GM19324 (cell line): ENCODE results near the gene REXO1.

Source experiments
- ATAC-seq: cut with Tn5 transposase; IDR thresholded peaks from one replicate; pipeline ENCODE4 v1.9.1; 2021; ENCODE audit warnings: mild to moderate bottlenecking, moderate library complexity; ENCODE audit not compliant: unreplicated experiment, low FRiP score

REXO1 gene

GRCh38 chr19:1862068-1862423 is 13.8 kb upstream of the REXO1 start:
- ATAC-seq, result no peak

DNA sequence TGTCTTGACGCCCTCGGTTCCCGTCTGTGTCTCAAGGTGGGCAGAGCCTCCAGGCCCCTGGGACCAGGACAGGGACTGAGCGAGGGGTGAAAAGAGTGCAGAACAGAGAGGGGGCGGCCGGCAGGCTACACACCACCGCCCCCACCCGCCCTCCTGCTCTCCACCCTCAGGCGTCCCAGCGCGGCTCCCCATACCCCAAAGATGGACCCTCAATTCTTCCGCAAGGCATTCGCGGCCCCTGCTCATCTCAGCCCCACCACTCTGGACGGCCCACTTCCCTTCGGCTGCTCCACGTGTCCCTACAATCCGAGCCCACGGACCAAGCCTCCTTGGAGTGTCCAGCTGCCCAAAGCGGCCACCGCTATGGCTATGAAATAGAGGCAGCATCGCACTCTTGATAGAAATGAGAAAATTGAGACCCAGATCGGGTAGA is 13.3 kb upstream of the REXO1 start:
- no peak for ATAC-seq

DNA sequence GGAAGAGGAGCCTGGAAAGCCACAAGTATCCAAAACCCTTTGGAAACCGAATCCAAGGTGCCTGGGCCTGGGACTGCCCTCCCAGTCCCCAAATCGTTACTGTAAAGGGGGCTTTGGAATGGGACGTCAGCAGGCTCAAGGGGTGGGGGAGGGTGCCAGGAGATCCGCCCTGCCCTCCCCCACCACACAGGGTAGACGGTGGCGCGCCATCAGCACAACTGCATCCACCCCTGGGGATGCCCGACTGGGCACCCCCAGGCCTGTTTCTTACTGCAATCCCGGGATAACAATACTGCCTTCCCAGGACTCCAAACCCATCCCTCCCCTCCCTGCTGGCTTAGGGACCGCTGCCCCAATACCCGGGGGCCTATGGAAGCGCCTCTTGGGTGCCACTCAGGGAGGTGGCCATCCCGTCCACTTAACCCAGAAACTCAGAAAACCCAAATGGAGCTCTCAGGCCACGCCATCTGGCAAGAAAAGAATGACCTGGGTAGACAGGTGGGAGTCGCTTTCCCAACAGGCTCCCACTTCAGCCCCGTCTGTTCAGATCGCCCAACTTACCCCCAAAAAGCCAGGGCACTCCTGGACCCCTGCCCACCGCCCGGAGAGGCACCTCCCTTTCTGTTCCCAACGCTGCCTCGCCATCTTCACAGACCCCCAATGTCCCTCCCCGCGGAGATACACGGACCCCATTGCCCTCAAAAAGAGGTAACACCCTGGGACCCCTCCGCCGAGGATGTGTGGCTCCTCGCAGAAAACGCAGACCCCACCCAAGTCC is 12.7 kb upstream of the REXO1 start:
- no peak for ATAC-seq

DNA sequence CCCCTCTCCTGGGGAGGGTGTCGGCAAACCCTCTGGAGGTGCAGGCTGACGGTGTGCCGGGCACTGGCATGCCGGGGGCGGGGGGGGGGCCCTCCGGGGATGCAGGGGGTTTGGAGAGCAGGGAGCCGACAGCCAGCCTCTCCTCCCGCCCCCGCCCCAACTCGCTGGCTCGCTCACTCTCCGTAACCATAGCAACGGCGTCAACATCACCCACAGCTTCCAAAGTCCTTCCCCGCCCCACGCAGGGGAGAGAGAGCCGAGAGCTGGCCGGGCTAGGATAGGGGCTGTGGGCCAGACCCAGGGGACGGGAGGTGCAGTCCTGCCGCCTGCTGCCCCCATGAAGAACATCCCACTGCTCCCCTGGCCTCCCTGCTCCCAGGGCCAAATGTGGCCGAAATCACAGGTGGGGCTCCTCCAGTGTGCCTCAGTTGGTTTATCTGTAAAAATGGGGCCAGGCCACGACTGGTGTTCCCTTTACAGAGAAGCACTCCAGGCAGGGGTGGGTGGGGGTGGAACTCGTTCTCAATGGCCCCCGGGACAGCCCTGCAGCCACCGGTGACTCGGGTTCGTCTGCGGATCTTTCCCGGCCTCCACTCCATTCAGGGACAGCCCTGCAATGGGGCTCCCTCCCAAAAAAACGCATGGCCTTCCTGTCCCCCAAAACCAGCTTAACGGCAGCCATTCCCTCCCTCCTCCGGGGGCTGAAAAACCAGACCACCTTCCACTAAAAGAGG is 11.9 kb upstream of the REXO1 start:
- no peak for ATAC-seq

DNA sequence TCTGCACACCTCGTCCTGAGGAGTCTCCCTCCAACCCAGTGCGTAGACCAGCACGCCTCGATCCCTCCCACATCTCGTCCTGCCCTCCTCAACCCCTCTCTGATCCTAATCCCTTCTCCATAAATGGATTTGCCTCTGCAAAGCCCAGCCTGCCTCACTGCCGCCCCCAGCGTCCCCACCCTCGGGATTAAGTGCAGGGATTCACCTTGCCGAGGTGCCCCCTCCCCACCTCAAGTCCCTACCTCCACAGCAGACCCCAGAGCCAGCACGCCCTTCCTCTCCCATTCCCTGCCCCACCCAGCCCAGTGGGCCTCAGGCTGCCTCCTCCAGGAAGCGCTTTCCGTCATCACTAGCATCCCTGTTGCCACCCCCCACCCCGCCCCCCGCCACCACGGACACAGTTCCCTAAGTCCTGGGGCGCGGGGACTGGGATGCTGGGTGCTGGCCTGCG is 11.1 kb upstream of the REXO1 start:
- ATAC-seq, result no peak

DNA sequence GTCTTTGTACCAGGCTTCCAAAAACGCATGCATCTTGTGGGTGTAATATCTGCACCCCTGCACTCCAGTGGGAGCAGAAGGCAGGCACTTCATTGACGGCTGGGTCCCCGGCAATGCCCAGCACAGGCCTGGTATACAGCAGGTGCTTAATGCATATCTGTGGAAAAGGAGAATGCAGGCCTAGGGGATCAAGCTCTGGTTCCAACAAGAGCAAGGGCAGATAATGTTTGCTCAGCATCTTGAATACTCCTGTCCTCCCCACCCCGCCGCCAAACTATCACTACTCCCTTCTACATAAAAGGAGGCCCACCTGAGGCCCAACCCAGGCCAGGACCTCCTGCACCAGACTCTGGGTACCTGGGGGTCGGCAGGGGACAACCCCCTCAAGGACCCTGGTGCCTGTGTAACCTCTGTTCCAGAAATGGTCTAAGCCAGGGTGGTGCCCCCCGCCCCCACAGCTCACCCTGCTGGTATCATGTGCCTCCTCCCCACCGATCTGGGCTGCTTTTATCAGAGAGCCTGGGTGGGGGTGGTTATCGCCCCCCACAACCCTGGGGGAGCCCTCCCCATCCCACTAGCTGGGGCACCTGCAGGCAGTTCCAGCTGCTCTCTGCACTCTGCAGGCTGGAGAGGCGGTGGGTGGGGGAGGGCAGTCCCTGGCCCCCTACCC is 10.3 kb upstream of the REXO1 start:
- no peak for ATAC-seq

- no peak for ATAC-seq
These were observed 9.5 kb upstream of the REXO1 start for GRCh38 chr19:1857648-1858326.

GRCh38 chr19:1856698-1857603 is 8.7 kb upstream of the REXO1 start:
- peak; percentile 25 for ATAC-seq

DNA sequence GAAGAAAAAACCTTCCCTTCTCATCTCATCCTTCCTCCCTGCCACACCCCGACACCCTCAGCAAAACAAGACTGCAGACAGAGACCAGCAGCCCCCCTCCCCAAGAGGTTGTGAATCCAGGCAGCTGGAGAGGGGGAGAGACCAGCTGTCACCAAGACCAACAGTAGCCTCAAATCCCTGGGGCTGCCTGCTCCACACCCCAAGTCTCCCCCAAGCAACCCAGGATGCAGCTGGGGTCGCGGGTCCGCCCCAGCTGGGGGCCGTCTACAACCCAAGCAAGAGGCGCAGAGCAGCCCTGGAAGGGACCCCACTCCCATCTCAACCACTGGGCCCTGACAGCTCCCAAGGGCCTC is 8.0 kb upstream of the REXO1 start:
- no peak for ATAC-seq

DNA sequence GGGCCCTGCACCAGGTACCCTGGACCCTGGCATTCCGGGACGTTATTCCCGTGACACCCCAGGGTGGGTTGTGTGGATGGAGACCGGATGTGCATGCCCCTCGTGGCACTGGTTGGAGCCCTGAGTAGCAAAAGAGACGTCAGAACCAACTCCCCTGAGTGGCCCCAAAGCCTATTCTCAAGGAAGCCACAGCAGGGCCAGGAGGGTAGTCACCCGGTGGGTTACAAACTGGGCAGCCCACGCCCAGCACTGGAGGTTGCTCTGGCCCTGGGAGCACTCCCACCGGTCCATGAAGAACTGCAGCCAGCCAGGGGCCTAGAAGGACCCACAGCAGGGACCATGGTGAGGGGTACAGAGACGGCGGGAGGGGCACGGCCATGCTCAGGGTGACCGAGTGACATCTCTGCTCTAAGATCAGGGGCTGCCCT is 7.6 kb upstream of the REXO1 start:
- no peak for ATAC-seq

GRCh38 chr19:1855040-1855827 is 7.0 kb upstream of the REXO1 start:
- peak; percentile 52 for ATAC-seq

DNA sequence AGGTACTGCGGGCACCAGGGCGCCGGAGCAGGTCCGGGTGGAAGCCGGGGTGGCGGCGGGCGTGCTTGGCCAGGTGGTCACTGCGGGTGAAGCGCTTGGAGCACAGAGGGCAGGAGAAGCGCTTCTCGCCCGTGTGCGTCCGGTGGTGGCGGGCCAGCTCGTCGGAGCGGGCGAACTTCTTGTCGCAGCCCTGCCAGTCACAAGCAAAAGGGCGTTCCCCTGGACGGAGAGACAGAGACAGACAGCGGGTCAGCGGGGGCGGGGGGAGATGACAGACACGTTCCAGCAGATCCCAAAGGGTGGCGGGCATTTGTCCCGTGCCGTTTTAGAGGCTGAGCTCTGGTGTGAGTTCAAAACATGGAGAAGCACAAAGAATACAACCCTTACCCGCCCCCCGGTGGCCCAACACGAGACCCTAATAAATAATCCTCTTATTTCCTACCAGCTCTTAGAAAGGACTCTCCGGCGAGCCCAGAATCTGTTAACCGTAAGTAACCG is 6.3 kb upstream of the REXO1 start:
- no peak for ATAC-seq

DNA sequence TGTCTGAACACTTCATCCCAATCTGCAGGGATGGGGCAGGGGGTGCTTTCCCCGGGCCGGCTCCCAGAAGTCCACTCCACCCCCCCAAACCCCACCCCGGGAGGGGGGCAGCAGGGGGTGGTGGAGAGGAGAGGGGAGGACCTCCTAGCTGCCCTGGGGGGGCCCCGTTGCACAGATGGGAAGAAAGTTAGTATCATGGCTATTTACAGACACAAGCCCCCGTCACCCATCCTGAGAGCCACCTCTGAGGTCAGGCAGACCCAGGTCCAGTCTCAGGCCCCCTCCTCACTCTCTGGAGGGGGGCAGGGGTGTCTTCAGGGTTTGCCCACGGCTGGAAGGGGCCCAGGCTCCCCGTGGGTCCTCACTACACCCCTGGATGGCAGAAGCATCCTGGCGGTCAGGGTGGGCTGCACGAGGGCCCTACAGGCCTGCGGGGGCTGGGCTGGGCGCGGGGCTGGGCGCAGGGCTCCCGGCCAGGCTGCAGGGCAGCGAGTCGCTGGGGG is 5.8 kb upstream of the REXO1 start:
- ATAC-seq, result no peak

DNA sequence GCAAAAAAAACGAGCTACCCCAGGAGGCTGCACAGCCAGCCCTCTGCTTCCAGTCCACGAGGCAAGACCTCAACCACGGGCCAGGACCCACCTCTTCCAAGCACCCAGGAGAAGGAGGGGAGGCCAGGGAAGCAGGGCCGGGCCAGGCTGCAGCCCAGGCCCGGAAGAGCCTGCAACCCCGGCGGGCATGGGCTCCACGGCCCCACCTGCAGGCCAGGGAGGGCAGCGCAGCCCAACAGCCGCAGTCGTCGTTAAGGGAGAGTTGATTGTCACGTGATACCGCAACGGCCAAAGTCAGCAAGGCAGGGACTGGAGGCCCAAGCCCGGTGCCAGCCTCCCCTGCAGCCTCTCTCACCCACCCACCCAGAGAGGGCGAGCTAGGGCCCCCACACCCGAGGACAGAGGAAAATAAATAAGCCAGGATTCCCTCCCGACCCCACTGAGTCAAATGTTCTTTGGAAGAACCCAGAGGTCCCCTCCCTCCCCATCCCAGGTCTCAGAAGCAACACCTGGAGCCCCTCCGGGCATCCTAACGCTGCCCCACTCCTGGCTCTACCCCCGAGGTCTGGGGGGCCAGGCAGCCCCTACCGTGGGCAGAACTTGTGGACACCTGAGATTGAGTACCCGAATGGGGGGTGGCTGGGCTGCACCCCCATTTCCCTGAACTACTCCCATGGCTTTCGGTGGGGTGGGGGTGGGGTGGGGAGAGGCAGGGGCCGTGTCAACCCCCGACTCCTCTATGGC is 5.2 kb upstream of the REXO1 start:
- ATAC-seq, result no peak

- no peak for ATAC-seq
These were observed 4.4 kb upstream of the REXO1 start for GRCh38 chr19:1852581-1853128.

GRCh38 chr19:1851654-1852580 is 3.6 kb upstream of the REXO1 start:
- ATAC-seq, result no peak
